Measurements from ENCODE around the gene ZBED6. TPM values are rescaled to one million over a fixed set of nuclear protein-coding genes. Genes with fewer than 3 reads are reported as not detected.

The ZBED6 gene
- total RNA-seq, 1 experiment from 2014 or later = 13.1 TPM

DNA sequence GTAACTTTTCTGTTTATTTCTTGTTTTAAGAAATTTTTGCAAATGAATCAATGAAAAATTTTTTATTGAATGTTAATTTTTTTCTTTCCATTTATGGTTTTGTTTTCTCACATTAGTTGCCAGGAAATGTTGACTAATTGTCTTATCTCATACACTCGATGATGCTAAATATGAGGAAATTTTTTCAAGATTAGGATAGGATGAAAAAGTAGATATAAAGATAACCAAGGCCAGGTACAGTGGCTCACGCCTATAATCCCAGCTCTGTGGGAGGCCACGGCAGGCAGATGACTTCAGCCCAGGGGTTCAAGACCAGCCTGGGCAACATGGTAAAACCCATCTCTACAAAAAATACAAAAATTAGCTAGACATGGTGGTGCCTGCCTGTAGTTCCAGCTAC lies 17.8 kb upstream of the ZBED6 start:
- Histone ChIP-seq H3K27ac (ENCODE audit: insufficient read length, low read depth, low read length) (no peak overlapping the region), H3K4me1 (ENCODE audit: insufficient read depth, low read length) (no peaks in the 10 kb centered on the region; the same call in 1 of the 2 replicates), H4K91ac (ENCODE audit: insufficient read length, low read depth, low read length) (no peak overlapping the region), H2AK5ac (ENCODE audit: insufficient read length, low read length) (no peak overlapping the region), H3K27me3 (ENCODE audit: insufficient read depth, low read length) (no peaks in the 10 kb centered on the region), H3K4me2 (ENCODE audit: insufficient read depth, insufficient read length, low read length) (no peak overlapping the region), H4K8ac (replicated peaks; ENCODE audit: insufficient read length, low read depth, low read length) (no peak overlapping the region), H3K23me2 (ENCODE audit: insufficient read length, low read depth, low read length, poor library complexity, severe bottlenecking) (no peaks in the 10 kb centered on the region), H3K18ac (ENCODE audit: insufficient read length, low read depth, low read length) (no peak overlapping the region), H3K4ac (ENCODE audit: low read depth, low read length) (no peak overlapping the region), H3K9ac (ENCODE audit: extremely low read depth, insufficient read length, low read length) (no peak overlapping the region), H2BK5ac (ENCODE audit: insufficient read length, low read length) (no peak overlapping the region), H3K14ac (ENCODE audit: insufficient read depth, low read length) (no peak overlapping the region), H3T11ph (ENCODE audit: low read length) (no peak overlapping the region), H4K5ac (ENCODE audit: insufficient read length, low read depth, low read length) (no peak overlapping the region), H3K79me2 (ENCODE audit: insufficient read depth, low read length) (no peaks in the 10 kb centered on the region), H2AFZ (ENCODE audit: low read length) (no peak overlapping the region), H3K23ac (ENCODE audit: insufficient read length, low read depth, low read length) (no peak overlapping the region), H2BK15ac (ENCODE audit: low read depth, low read length) (no peak overlapping the region), H3K9me3 (ENCODE audit: control insufficient read depth, low read depth, low read length) (no peaks in the 10 kb centered on the region), H2BK12ac (ENCODE audit: insufficient read length, low read depth, low read length) (no peak overlapping the region), H4K20me1 (ENCODE audit: control insufficient read depth, insufficient read depth, insufficient read length) (no peaks in the 10 kb centered on the region), H3K56ac (ENCODE audit: insufficient read length, low read depth, low read length) (no peak overlapping the region), H2BK20ac (ENCODE audit: low read depth, low read length, poor library complexity, severe bottlenecking) (no peak overlapping the region), H2BK120ac (ENCODE audit: low read depth, low read length, poor library complexity, severe bottlenecking) (no peak overlapping the region), H3K79me1 (ENCODE audit: insufficient read depth, low read depth, low read length, poor library complexity, severe bottlenecking) (no peaks in the 10 kb centered on the region)
- no peak overlapping the region for H3K27ac Mint-ChIP-seq
- H3K9me3 Mint-ChIP-seq = peaks cover 0 to 3% of the 10 kb centered on the region in 2 experiments; a peak in 2 of 5 replicates
- TF ChIP-seq, protein P1, sequence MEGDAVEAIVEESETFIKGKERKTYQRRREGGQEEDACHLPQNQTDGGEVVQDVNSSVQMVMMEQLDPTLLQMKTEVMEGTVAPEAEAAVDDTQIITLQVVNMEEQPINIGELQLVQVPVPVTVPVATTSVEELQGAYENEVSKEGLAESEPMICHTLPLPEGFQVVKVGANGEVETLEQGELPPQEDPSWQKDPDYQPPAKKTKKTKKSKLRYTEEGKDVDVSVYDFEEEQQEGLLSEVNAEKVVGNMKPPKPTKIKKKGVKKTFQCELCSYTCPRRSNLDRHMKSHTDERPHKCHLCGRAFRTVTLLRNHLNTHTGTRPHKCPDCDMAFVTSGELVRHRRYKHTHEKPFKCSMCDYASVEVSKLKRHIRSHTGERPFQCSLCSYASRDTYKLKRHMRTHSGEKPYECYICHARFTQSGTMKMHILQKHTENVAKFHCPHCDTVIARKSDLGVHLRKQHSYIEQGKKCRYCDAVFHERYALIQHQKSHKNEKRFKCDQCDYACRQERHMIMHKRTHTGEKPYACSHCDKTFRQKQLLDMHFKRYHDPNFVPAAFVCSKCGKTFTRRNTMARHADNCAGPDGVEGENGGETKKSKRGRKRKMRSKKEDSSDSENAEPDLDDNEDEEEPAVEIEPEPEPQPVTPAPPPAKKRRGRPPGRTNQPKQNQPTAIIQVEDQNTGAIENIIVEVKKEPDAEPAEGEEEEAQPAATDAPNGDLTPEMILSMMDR (conservative IDR thresholded peaks at IDR 0.05) = no peak
- H3K27me3 Mint-ChIP-seq (ENCODE audit: low read depth) = no peaks in the 10 kb centered on the region
- DNase-seq = no peak
- 0 out of 7 replicates have a peak, but pooled peaks cover 0 to 2% (median 0%) of the 10 kb centered on the region in 3 experiments for H3K36me3 Mint-ChIP-seq (ENCODE audit: insufficient read depth in 1 of 3, low read depth in 3 of 3)
- peaks cover 0 to 15% of the 10 kb centered on the region in 2 experiments; a peak in 2 of 4 replicates for H3K4me1 Mint-ChIP-seq
- H3K4me3 Mint-ChIP-seq = no peak overlapping the region
- WGBS (ENCODE audit: extremely low coverage, insufficient read length, low lambda C conversion rate) = no CpG with 5 or more reads among the region's 3 CpGs

All from H9 (cell line).